Right lobe of liver (tissue), 6 donors: ENCODE data around the gene MID1IP1. TPM values are rescaled to one million over a fixed set of nuclear protein-coding genes. Genes with fewer than 3 reads are reported as not detected.

ENCODE experiments used
- ATAC-seq, 4 donors: fragments of 200-7000 bp; cut with Tn5 transposase; one replicate each; pipeline ENCODE4 v1.9.1; 2020; ENCODE audit warnings: mild to moderate bottlenecking in 4 of 4, moderate library complexity in 4 of 4
- DNase-seq, 3 donors: peaks; one replicate each; pipeline ENCODE4 v3.0.0-alpha.2; 2020
- H3K27ac ChIP-seq, 3 donors: fragments of 200-600 bp; one replicate each; pipeline ENCODE4 v1.8.0; 2022
- H3K27me3 ChIP-seq, 2 donors: fragments of 200-600 bp; one replicate each; pipeline ENCODE4 v1.8.0; 2022
- H3K36me3 ChIP-seq, 4 donors: fragments of 200-600 bp; sonication (generic) in 1 of 4; one replicate each; pipeline versions ENCODE4 v1.5.1 to v1.8.0; 2017 to 2022; ENCODE audit warnings: control low read depth in 1 of 4
- H3K4me1 ChIP-seq, 4 donors: fragments of 200-600 bp; sonication (generic) in 1 of 4; one replicate each; pipeline versions ENCODE4 v1.5.1 to v1.8.0; 2017 to 2022; ENCODE audit warnings: control low read depth in 1 of 4
- H3K4me3 ChIP-seq, 3 donors: fragments of 200-600 bp; one replicate each; pipeline ENCODE4 v1.8.0; 2022
- H3K9me3 ChIP-seq, 4 donors: fragments of 200-600 bp; sonication (generic) in 1 of 4; one replicate each; pipeline versions ENCODE4 v1.5.1 to v1.8.0; 2017 to 2022; ENCODE audit warnings: control low read depth in 1 of 4
- CTCF ChIP-seq, 4 donors: fragments of 200-600 bp in 3 of 4; fragments of 450-650 bp in 1 of 4; IDR thresholded peaks; one replicate each; pipeline versions ENCODE4 v1.5.1 to v1.8.0; 2016 to 2022; ENCODE audit warnings: antibody characterized with exemption in 4 of 4, mild to moderate bottlenecking in 2 of 4
- POLR2A ChIP-seq: fragments of 450-650 bp; IDR thresholded peaks from one replicate; pipeline ENCODE4 v1.6.1; 2017; ENCODE audit warnings: antibody characterized with exemption, mild to moderate bottlenecking
- WGBS: methylation state at CpG from one replicate; pipeline ENCODE4 v1.1.6; 2018; ENCODE audit warnings: low coverage, low lambda C conversion rate; ENCODE audit not compliant: insufficient coverage; ENCODE audit errors: missing lambda C conversion rate; 5-methylcytosine and 5-hydroxymethylcytosine counted together
- intact Hi-C, 2 donors: fragments of 100-400 bp; cut with DNase I; formaldehyde crosslinking; loops; one replicate each; pipeline versions ENCODE4 v1.11.2 to v1.14.1; 2022
- total RNA-seq, 6 experiments: library from RNA; depleted of rRNA in 2 of 6; stranded (reverse); fragments of >200 nt in 2 of 6; fragmentation: NEBNext Ultra II Directional in 3 of 6; extraction: Animal tissue kit (Norgen Biotek cat#: 25700) in 3 of 6; gene quantifications; one replicate each; pipeline versions ENCODE4 v1.1.0 to v1.2.4, GENCODE V29; 2016 to 2023
- donor health status: DM: no; HTN: yes; CAD: no.
- donor health status: DM: no; HTN: no; CAD: no.
- donor health status: DM: no; HTN: no; CAD: no.
- donor health status: DM: no; HTN: yes; CAD: no.
- donor health status: DM: no; HTN: yes; CAD: no.

The MID1IP1 gene
- total RNA-seq, 6 experiments from 2014 or later, result 18.4 to 59.8 (median 41.2) TPM

- Histone ChIP-seq H3K9me3 (no peaks in the 10 kb centered on the region), H3K27me3 (no peaks in the 10 kb centered on the region), H3K36me3 (no peaks in the 10 kb centered on the region), H3K4me1 (peaks cover 0 to 8% (median 1%) of the 10 kb centered on the region in 4 donors), H3K4me3 (no peak overlapping the region), H3K27ac (no peak overlapping the region)
- ATAC-seq (no peak), DNase-seq (no peak)
- intact Hi-C loops, result no loop called here
- 76% methylated on average over 1 of the region's 1 CpG for WGBS
- TF ChIP-seq POLR2A (no peak), CTCF (IDR thresholded peaks at IDR 0.05) (no peak)
These were observed 18.4 kb downstream of the MID1IP1 start for GRCh38 chrX:38819709-38820108.

- ATAC-seq (no peak), DNase-seq (no peak)
- peaks cover 0 to 8% (median 1%) of the 10 kb centered on the region in 4 donors for H3K4me1 ChIP-seq
- intact Hi-C loops, result no loop called here
- H3K27ac ChIP-seq, result no peak overlapping the region
- H3K36me3 ChIP-seq, result no peaks in the 10 kb centered on the region
- 63% methylated on average over 2 of the region's 2 CpGs for WGBS
- no peaks in the 10 kb centered on the region for H3K27me3 ChIP-seq
- no peak overlapping the region for H3K4me3 ChIP-seq
- no peaks in the 10 kb centered on the region for H3K9me3 ChIP-seq
- TF ChIP-seq CTCF (IDR thresholded peaks at IDR 0.05) (no peak), POLR2A (no peak)
These were observed 19.5 kb downstream of the MID1IP1 start for GRCh38 chrX:38820751-38821150.

GRCh38 chrX:38824176-38824575 is 22.9 kb downstream of the MID1IP1 start:
- Histone ChIP-seq H3K27me3 (no peaks in the 10 kb centered on the region), H3K27ac (no peak overlapping the region), H3K36me3 (no peaks in the 10 kb centered on the region), H3K9me3 (no peaks in the 10 kb centered on the region), H3K4me3 (no peak overlapping the region), H3K4me1 (no peaks in the 10 kb centered on the region)
- WGBS, result 57% methylated on average over 2 of the region's 2 CpGs
- no peak for DNase-seq
- TF ChIP-seq POLR2A, result no peak
- intact Hi-C loops, result no loop called here
- ATAC-seq, result no peak

GRCh38 chrX:38831949-38832348 is 30.7 kb downstream of the MID1IP1 start:
- WGBS, result 47% methylated on average over 2 of the region's 2 CpGs
- H3K4me1 ChIP-seq, result no peaks in the 10 kb centered on the region
- H3K27me3 ChIP-seq, result no peaks in the 10 kb centered on the region
- TF ChIP-seq CTCF (IDR thresholded peaks at IDR 0.05) (no peak), POLR2A (no peak)
- no peaks in the 10 kb centered on the region for H3K9me3 ChIP-seq
- H3K4me3 ChIP-seq, result no peak overlapping the region
- DNase-seq (no peak), ATAC-seq (peak in 2 of 4 donors; percentile 36 to 79)
- H3K27ac ChIP-seq, result no peak overlapping the region
- intact Hi-C loops, result no loop called here
- no peaks in the 10 kb centered on the region for H3K36me3 ChIP-seq

- no peaks in the 10 kb centered on the region for H3K27me3 ChIP-seq
- H3K36me3 ChIP-seq, result no peaks in the 10 kb centered on the region
- H3K27ac ChIP-seq, result no peak overlapping the region
- H3K4me3 ChIP-seq, result no peak overlapping the region
- WGBS, result 50% methylated on average over 1 of the region's 2 CpGs
- peaks cover 0 to 3% (median 0%) of the 10 kb centered on the region in 4 donors for H3K4me1 ChIP-seq
- no peak for DNase-seq
- intact Hi-C loops, result no loop called here
- ATAC-seq, result no peak
- H3K9me3 ChIP-seq, result no peaks in the 10 kb centered on the region
- TF ChIP-seq CTCF (IDR thresholded peaks at IDR 0.05), result no peak
- TF ChIP-seq POLR2A, result no peak
These were observed 36.1 kb downstream of the MID1IP1 start for GRCh38 chrX:38837389-38837788.
